Motor neuron (in vitro differentiated cells): ENCODE results near the gene UGT1A3. TPM values are rescaled to one million over a fixed set of nuclear protein-coding genes. Genes with fewer than 3 reads are reported as not detected.
"Not testable (repeated sequence)": the region's sequence is repeated elsewhere in the genome, so short reads cannot be mapped to it uniquely, and the experiment has no call there.

Source experiments
- ATAC-seq, 8 experiments: fragments of 200-7000 bp; cut with Tn5 transposase; replicated peaks in 6 of 8; 2 replicates each; pipeline ENCODE4 v1.8.0; 2021; ENCODE audit warnings: mild to moderate bottlenecking in 8 of 8, moderate library complexity in 8 of 8
- H3K27ac ChIP-seq, 2 donors: fragments of 250-450 bp; sonication (Bioruptor Pico); 2 replicates each; pipeline ENCODE4 v1.9.0; 2021; ENCODE audit warnings: antibody characterized with exemption in 2 of 2, mild to moderate bottlenecking in 2 of 2, moderate library complexity in 1 of 2
- H3K4me1 ChIP-seq, 2 donors: fragments of 250-450 bp; sonication (Bioruptor Pico); replicated peaks in 1 of 2; 2 replicates each; pipeline ENCODE4 v1.6.1; 2021; ENCODE audit warnings: antibody characterized with exemption in 2 of 2, mild to moderate bottlenecking in 2 of 2, moderate library complexity in 1 of 2
- H3K4me3 ChIP-seq, 5 donors: fragments of 250-450 bp; sonication (Bioruptor Pico); 2 replicates each; pipeline ENCODE4 v1.9.0; 2021; ENCODE audit warnings: antibody characterized with exemption in 5 of 5, mild to moderate bottlenecking in 5 of 5, moderate library complexity in 4 of 5
- WGBS, 10 experiments: fragments of 450-650 bp; shearing (Covaris generic); methylation state at CpG; one replicate each; pipeline ENCODE4 v1.0.0; 2022; 5-methylcytosine and 5-hydroxymethylcytosine counted together
- in situ Hi-C, 9 experiments: fragments of 400-800 bp; cut with MboI; loops; one replicate each; pipeline ENCODE4 v1.15.0; 2021; ENCODE audit warnings: low sequenced_read_pairs in 9 of 9, low pct_unique_long_range_greater_than_20kb in 2 of 9; ENCODE audit not compliant: unreplicated experiment in 9 of 9
- total RNA-seq, 8 experiments: library from RNA; unstranded; fragments of 300-600 nt; gene quantifications; 2 replicates each; pipeline versions ENCODE4 v1.2.3 to v1.2.4, GENCODE V29; 2022

UGT1A3 gene
- total RNA-seq, 8 experiments from 2014 or later, result 0.24 to 0.76 (median 0.31) TPM; not detected in 5

DNA sequence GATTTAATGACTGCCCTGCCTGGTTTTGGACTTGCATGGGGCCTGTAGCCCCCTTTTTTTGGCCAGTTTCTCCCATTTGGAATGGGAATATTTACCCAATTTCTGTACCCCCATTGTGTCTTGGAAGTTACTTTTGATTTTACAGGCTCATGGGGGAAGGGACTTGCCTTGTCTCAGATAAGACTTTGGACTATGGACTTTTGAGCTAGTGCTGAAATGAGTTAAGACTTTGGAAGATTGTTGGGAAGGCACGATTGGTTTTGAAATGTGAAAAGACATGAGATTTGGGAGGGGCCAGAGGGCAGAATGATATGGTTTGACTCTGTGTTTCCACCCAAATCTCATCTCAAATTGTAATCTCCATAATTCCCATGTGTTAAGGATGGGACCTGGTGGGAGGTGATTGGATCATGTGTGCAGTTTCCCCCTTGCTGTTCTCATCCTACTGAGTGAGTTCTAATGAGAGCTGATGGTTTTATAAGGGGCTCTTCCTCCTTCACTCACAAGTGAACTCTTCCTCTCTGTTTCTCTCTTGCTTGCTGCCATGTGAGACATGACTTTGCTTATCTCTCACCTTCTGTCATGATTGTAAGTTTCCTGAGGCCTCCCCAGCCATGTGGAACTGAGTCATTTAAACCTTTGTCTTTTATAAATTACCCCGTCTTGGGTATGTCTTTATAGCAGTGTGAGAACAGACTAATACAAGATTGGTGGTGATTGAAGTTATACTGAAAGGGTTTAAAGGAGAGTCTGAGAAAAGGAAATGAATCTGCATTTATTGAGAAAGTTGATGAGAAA, 22.6 kb downstream of the UGT1A3 start:
- ATAC-seq, H3K27ac ChIP-seq, in situ Hi-C loops, H3K4me3 ChIP-seq, H3K4me1 ChIP-seq: not testable (repeated sequence)
- WGBS, 10 experiments, result 7 to 100% (median 50%) methylated on average over 1 to 2 of the region's 2 CpGs; no CpG with 5 or more reads in 1 of the 10 experiments

- no peak for ATAC-seq
- 90 to 100% (median 100%) methylated on average over 2 to 13 of the region's 44 CpGs; no CpG with 5 or more reads in 5 of the 10 experiments for WGBS, 10 experiments
These were observed 26.2 kb downstream of the UGT1A3 start for GRCh38 chr2:233754872-233755611.

GRCh38 chr2:233756429-233757081, 27.7 kb downstream of the UGT1A3 start:
- no peak for ATAC-seq
- no peaks in the 10 kb centered on the region for H3K4me1 ChIP-seq
- in situ Hi-C loops, result no loop called here
- H3K27ac ChIP-seq, result no peak overlapping the region
- no peak overlapping the region for H3K4me3 ChIP-seq
- WGBS, 10 experiments, result 0 to 88% (median 70%) methylated on average over 1 to 5 of the region's 7 CpGs; no CpG with 5 or more reads in 1 of the 10 experiments

More at GRCh38 chr2:233754872-233755611, 26.2 kb downstream of the UGT1A3 start:
- Histone ChIP-seq H3K4me3 (no peak overlapping the region), H3K27ac (no peak overlapping the region), H3K4me1 (no peaks in the 10 kb centered on the region)
- in situ Hi-C loops, result no loop called here

- Histone ChIP-seq H3K27ac (no peak overlapping the region), H3K4me3 (no peak overlapping the region), H3K4me1 (no peaks in the 10 kb centered on the region)
- no peak for ATAC-seq
- in situ Hi-C loops, result no loop called here
These were observed 29.3 kb downstream of the UGT1A3 start for GRCh38 chr2:233758141-233758540.

DNA sequence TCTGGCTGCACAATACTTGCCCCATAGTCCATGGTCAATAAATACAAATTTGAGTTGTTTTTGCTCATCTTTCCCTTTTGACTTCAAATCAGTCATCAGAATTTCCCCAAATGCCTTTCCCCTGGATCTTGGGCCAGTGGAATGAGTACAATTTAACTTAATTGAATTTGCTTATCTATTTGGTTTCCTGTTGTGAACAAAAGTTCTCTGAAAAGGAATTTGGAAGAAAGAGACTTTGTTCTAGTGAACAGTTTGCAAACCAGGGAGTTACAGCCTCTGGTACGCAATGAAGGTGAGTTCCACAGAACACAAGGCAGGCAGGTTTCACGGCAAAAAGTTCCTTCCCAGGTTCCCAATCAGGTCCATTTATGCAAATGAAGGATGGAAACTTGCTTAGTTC, 30.0 kb downstream of the UGT1A3 start:
- in situ Hi-C loops, result no loop called here
- ATAC-seq, result no peak
- Histone ChIP-seq H3K27ac (no peak overlapping the region), H3K4me3 (no peak overlapping the region), H3K4me1 (no peaks in the 10 kb centered on the region)
- WGBS, 10 experiments, result 83 to 100% (median 90%) methylated on average over 1 to 2 of the region's 2 CpGs; no CpG with 5 or more reads in 1 of the 10 experiments

GRCh38 chr2:233760043-233760442, 31.2 kb downstream of the UGT1A3 start, which contains the start of gene UGT1A1:
Gene UGT1A1, plus strand, starts transcription at chr2:233760270. Its CDS starts 18 bp downstream, at chr2:233760288.
- WGBS, 10 experiments, result 40 to 100% (median 81%) methylated on average over 1 to 6 of the region's 6 CpGs; no CpG with 5 or more reads in 2 of the 10 experiments
- in situ Hi-C loops, result no loop called here

GRCh38 chr2:233761040-233761769, 32.4 kb downstream of the UGT1A3 start:
- WGBS, 10 experiments, result 50 to 100% (median 89%) methylated on average over 1 to 4 of the region's 4 CpGs; no CpG with 5 or more reads in 2 of the 10 experiments

More at GRCh38 chr2:233760043-233760442, 31.2 kb downstream of the UGT1A3 start, which contains the start of gene UGT1A1:
- Histone ChIP-seq H3K27ac (no peak within 1 kb of the TSS), H3K4me1 (no peaks in the 10 kb centered on the region), H3K4me3 (no peak within 1 kb of the TSS)
- ATAC-seq, result no peak

GRCh38 chr2:233764264-233764663, 35.4 kb downstream of the UGT1A3 start:
- H3K4me1 ChIP-seq, result peaks cover 3% of the 10 kb centered on the region in 2 donors
- WGBS, 10 experiments, result 20 to 100% (median 63%) methylated on average over 1 to 5 of the region's 7 CpGs; no CpG with 5 or more reads in 3 of the 10 experiments
- in situ Hi-C loops, result no loop called here
- no peak overlapping the region for H3K27ac ChIP-seq
- ATAC-seq, result peak in 2 of 8 experiments; percentile 61 to 62
- H3K4me3 ChIP-seq, result no peak overlapping the region

More at GRCh38 chr2:233761040-233761769, 32.4 kb downstream of the UGT1A3 start:
- in situ Hi-C loops, result no loop called here
- Histone ChIP-seq H3K27ac (no peak overlapping the region), H3K4me3 (no peak overlapping the region), H3K4me1 (no peaks in the 10 kb centered on the region)
- no peak for ATAC-seq

DNA sequence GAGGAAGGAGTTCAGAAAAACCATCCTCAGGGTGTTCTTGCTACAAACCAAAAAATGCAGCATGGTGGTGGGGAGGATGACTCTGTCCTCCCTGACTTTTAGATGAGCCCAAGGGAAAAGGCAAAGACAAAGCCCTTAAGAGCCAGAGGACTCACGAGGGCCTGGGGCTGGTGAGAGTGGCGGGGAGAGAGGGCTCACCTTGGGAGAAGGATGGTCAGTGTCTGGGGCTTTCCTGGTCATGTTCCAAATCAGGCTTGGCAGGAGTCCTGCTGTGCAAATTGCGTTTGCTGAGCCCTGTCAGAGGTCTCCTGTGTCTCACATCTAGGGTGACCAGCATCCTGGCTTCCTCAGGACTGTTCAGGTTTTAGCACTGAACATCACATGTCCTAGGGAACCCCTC, 35.9 kb downstream of the UGT1A3 start:
- in situ Hi-C loops, result no loop called here
- WGBS, 10 experiments, result 43 to 83% (median 80%) methylated on average over 2 to 3 of the region's 3 CpGs; no CpG with 5 or more reads in 5 of the 10 experiments
- ATAC-seq, result no peak
- no peak overlapping the region for H3K27ac ChIP-seq
- H3K4me1 ChIP-seq, result peaks cover 3% of the 10 kb centered on the region in 2 donors
- H3K4me3 ChIP-seq, result no peak overlapping the region

DNA sequence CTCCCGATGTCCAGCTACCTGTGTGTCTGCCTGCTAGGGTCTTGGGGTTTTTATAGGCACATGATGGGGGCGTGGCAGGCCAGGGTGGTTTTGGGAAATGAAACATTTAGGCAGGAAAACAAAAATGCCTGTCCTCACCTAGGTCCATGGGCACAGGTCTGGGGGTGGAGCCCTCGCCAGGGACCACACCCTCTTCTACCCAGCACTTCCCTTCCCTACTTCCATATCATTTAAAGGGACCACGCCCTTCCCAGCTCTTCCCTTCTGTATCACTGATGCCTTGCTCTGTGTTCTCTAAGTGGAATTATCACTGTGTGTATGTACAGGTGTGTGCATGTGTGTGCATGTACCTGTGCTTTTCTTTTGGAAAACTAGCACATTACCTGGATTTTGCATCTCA, 37.6 kb downstream of the UGT1A3 start:
- Histone ChIP-seq H3K4me3 (no peak overlapping the region), H3K4me1 (peaks cover 3% of the 10 kb centered on the region in 2 donors), H3K27ac (no peak overlapping the region)
- in situ Hi-C loops, result no loop called here
- WGBS, 10 experiments, result 9 to 80% (median 10%) methylated on average over 1 to 2 of the region's 4 CpGs; no CpG with 5 or more reads in 7 of the 10 experiments
- peak in 2 of 8 experiments; percentile 20 to 25 for ATAC-seq

GRCh38 chr2:233768076-233768475, 39.2 kb downstream of the UGT1A3 start:
- WGBS, 10 experiments, result 10 to 100% (median 47%) methylated on average over 1 to 4 of the region's 4 CpGs; no CpG with 5 or more reads in 2 of the 10 experiments
- peak in 1 of 8 experiments; percentile 48 for ATAC-seq
- in situ Hi-C loops, result no loop called here

GRCh38 chr2:233769260-233769659, 40.4 kb downstream of the UGT1A3 start:
- Histone ChIP-seq H3K4me1 (peaks cover 3% of the 10 kb centered on the region in 2 donors), H3K27ac (no peak overlapping the region), H3K4me3 (no peak overlapping the region)
- in situ Hi-C loops, result no loop called here
- no peak for ATAC-seq
- 8 to 100% (median 92%) methylated on average over 1 to 7 of the region's 9 CpGs for whole genome bisulfite sequencing, 10 experiments

More at GRCh38 chr2:233768076-233768475, 39.2 kb downstream of the UGT1A3 start:
- Histone ChIP-seq H3K27ac (no peak overlapping the region), H3K4me1 (peaks cover 3% of the 10 kb centered on the region in 2 donors), H3K4me3 (no peak overlapping the region)
